Measurements from ENCODE around the gene SUPV3L1.
"Not testable (repeated sequence)": the region's sequence is repeated elsewhere in the genome, so short reads cannot be mapped to it uniquely, and the experiment has no call there.

DNA sequence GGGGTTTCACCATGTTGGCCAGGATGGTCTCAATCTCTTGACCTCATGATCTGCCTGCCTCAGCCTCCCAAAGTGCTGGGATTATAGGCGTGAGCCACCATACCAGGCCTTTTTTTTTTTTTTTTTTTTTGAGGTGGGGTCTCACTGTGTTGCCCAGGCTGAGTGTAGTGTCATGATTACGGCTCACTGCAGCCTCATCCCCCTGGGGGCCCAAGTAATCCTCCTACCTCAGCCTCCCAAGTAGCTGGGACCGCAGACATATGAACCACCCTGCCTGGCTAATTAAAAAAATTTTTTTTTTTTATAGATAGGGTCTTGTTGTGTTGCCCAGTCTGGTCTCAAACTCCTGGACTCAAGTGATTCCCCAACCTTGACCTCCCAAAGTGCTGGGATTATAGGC is 38.0 kb upstream of the SUPV3L1 start:
- not testable (repeated sequence) for TF ChIP-seq EZH2 (IDR thresholded peaks at IDR 0.05; ENCODE audit: low read length)
- TF ChIP-seq, protein P1, sequence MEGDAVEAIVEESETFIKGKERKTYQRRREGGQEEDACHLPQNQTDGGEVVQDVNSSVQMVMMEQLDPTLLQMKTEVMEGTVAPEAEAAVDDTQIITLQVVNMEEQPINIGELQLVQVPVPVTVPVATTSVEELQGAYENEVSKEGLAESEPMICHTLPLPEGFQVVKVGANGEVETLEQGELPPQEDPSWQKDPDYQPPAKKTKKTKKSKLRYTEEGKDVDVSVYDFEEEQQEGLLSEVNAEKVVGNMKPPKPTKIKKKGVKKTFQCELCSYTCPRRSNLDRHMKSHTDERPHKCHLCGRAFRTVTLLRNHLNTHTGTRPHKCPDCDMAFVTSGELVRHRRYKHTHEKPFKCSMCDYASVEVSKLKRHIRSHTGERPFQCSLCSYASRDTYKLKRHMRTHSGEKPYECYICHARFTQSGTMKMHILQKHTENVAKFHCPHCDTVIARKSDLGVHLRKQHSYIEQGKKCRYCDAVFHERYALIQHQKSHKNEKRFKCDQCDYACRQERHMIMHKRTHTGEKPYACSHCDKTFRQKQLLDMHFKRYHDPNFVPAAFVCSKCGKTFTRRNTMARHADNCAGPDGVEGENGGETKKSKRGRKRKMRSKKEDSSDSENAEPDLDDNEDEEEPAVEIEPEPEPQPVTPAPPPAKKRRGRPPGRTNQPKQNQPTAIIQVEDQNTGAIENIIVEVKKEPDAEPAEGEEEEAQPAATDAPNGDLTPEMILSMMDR (optimal IDR thresholded peaks at IDR 0.05 in 1 of 3, IDR thresholded peaks at IDR 0.05 in 1 of 3, conservative IDR thresholded peaks at IDR 0.05 in 1 of 3; ENCODE audit: extremely low read depth in 1 of 3, insufficient read depth in 2 of 3, low read length in 3 of 3), result not testable (repeated sequence)

All from keratinocyte (primary cell).